GM06990 (cell line): ENCODE measurements around the gene MYO15A.

Experiments
- DNase-seq: peaks from one replicate; pipeline ENCODE4 v3.0.0-alpha.2; 2011; ENCODE audit not compliant: insufficient read length; ENCODE audit errors: extremely low read depth
- H3K27me3 ChIP-seq: replicated peaks from 2 replicates; pipeline ENCODE4 v1.6.0; 2011; ENCODE audit warnings: low read length; ENCODE audit not compliant: control insufficient read depth, insufficient read depth
- H3K36me3 ChIP-seq: 2 replicates; pipeline ENCODE4 v1.5.1; 2011; ENCODE audit warnings: low read length; ENCODE audit not compliant: control insufficient read depth, insufficient read depth
- H3K4me3 ChIP-seq: replicated peaks from 2 replicates; pipeline ENCODE4 v1.5.1; 2011; ENCODE audit warnings: low read depth, mild to moderate bottlenecking, control low read depth, low read length
- TF ChIP-seq, protein P1 (sequence below): IDR thresholded peaks from 2 replicates; pipeline ENCODE4 v1.5.1; 2011; ENCODE audit warnings: low read length, control low read depth, mild to moderate bottlenecking, inconsistent platforms; ENCODE audit not compliant: insufficient read depth, poor library complexity, severe bottlenecking

Gene MYO15A, protein sequence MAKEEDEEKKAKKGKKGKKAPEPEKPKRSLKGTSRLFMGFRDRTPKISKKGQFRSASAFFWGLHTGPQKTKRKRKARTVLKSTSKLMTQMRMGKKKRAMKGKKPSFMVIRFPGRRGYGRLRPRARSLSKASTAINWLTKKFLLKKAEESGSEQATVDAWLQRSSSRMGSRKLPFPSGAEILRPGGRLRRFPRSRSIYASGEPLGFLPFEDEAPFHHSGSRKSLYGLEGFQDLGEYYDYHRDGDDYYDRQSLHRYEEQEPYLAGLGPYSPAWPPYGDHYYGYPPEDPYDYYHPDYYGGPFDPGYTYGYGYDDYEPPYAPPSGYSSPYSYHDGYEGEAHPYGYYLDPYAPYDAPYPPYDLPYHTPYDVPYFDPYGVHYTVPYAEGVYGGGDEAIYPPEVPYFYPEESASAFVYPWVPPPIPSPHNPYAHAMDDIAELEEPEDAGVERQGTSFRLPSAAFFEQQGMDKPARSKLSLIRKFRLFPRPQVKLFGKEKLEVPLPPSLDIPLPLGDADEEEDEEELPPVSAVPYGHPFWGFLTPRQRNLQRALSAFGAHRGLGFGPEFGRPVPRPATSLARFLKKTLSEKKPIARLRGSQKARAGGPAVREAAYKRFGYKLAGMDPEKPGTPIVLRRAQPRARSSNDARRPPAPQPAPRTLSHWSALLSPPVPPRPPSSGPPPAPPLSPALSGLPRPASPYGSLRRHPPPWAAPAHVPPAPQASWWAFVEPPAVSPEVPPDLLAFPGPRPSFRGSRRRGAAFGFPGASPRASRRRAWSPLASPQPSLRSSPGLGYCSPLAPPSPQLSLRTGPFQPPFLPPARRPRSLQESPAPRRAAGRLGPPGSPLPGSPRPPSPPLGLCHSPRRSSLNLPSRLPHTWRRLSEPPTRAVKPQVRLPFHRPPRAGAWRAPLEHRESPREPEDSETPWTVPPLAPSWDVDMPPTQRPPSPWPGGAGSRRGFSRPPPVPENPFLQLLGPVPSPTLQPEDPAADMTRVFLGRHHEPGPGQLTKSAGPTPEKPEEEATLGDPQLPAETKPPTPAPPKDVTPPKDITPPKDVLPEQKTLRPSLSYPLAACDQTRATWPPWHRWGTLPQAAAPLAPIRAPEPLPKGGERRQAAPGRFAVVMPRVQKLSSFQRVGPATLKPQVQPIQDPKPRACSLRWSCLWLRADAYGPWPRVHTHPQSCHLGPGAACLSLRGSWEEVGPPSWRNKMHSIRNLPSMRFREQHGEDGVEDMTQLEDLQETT (N-terminal part only)

DNA sequence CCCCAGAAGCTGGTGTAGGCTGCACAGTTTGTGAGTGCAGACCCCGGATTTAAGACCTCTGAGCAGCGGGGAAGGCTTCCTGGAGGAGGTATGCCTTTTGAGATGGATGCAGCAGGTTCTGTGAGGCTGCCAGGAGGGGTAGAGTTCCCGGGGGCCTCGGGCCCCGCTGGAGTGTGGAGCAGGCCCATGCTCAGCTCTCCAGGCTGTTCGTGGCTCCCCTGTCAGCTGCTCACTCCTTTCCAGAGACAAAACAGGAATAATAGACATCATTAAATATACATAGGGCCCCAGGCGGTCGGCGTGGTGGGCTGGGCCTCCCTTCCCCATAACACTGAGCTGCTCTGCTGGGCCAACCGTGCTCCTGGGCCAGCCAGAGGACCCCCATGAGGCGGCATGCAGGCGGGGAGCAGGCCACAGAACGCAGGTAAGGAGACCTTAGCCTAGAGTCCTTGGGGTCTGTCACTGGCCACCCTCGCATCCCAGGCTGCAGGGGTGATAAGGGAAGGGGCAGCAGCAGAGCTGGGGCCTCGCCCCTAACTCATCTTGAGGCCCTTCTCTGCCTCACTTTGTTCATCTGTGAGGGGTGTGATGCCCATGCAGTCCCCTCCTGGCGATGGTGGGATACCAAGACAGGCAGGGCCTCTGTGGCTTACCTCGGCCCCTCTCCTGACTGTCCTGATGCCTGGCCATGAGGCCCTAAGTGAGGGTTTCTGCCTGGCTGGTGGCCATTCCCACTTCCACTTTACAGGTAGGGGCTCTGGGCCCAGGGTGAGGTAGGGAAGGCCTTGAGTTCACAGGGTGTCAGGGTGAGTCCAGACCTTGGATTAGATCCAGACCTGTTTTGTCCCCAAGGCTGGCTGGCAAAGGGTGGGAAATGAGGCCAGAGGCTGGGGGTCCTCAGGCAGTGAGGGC lies at the start of gene MYO15A:
Gene MYO15A, plus strand, starts transcription at position 356 of the 912 bp plus-strand sequence. CDS start 10,045 bp downstream, outside the sequence.
- no peak within 1 kb of the TSS for H3K4me3 ChIP-seq
- H3K27me3 ChIP-seq: no peaks in the 10 kb centered on the region
- TF ChIP-seq, protein P1, sequence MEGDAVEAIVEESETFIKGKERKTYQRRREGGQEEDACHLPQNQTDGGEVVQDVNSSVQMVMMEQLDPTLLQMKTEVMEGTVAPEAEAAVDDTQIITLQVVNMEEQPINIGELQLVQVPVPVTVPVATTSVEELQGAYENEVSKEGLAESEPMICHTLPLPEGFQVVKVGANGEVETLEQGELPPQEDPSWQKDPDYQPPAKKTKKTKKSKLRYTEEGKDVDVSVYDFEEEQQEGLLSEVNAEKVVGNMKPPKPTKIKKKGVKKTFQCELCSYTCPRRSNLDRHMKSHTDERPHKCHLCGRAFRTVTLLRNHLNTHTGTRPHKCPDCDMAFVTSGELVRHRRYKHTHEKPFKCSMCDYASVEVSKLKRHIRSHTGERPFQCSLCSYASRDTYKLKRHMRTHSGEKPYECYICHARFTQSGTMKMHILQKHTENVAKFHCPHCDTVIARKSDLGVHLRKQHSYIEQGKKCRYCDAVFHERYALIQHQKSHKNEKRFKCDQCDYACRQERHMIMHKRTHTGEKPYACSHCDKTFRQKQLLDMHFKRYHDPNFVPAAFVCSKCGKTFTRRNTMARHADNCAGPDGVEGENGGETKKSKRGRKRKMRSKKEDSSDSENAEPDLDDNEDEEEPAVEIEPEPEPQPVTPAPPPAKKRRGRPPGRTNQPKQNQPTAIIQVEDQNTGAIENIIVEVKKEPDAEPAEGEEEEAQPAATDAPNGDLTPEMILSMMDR: no peak
- no peak for DNase-seq
- peaks cover 13% of the 10 kb centered on the region for H3K36me3 ChIP-seq

DNA sequence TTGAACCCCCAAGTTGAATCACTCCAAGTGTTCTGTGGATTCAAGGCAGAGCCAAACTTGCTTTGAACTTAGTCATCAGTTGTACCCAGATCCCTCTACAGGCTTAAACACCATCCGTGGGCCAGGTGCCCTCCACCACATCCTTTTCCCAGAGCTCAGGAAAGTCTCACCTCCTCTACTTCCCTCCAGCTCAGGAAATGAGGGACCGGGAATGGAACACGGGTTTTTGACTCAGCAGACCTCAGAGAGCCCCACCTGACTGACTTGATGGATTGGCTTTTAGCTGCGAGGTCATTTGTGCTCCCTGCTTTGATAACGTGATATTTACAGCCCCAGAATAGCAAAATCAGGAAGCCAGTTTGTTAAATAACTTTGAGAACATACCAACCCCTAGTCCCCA lies 49.3 kb upstream of the MYO15A start:
- no peak overlapping the region for H3K4me3 ChIP-seq
- H3K27me3 ChIP-seq: no peaks in the 10 kb centered on the region
- peaks cover 8% of the 10 kb centered on the region for H3K36me3 ChIP-seq
- no peak for DNase-seq
- TF ChIP-seq, protein P1: no peak

DNA sequence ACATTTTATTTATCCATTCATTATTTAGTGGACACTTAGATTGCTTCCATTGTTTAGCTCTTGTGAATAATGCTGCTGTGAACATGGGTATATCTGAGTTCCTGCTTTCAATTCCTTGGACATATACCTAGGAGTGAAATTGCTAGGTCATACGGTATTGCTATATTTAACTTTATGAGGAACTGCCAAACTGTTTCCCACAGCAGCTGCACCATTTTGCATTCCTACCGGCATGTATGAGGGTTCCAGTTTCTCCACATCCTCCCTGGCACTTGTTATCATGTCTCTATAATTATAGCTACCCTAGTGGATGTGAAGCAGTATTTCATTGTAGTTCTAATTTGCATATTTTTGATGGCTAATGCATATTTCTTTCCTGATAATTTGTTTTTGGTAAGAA lies 44.5 kb upstream of the MYO15A start:
- peaks cover 2% of the 10 kb centered on the region for H3K36me3 ChIP-seq
- no peak for DNase-seq
- no peak overlapping the region for H3K4me3 ChIP-seq
- no peaks in the 10 kb centered on the region for H3K27me3 ChIP-seq
- TF ChIP-seq, protein P1: no peak

- Histone ChIP-seq H3K36me3 (peaks cover 2% of the 10 kb centered on the region), H3K27me3 (no peaks in the 10 kb centered on the region), H3K4me3 (no peak overlapping the region)
- DNase-seq: no peak
- TF ChIP-seq, protein P1: no peak
Observed at GRCh38 chr17:18065546-18065945, 43.0 kb upstream of the MYO15A start.

- TF ChIP-seq, protein P1: no peak
- Histone ChIP-seq H3K27me3 (no peaks in the 10 kb centered on the region), H3K4me3 (no peak overlapping the region), H3K36me3 (peaks cover 2% of the 10 kb centered on the region)
- no peak for DNase-seq
Observed at GRCh38 chr17:18066866-18067265, 41.7 kb upstream of the MYO15A start.
